ENCODE data around the gene ZNF629.
A peak's percentile ranks its signal among the peaks of the same experiment; 100 is the strongest.
"Not testable (repeated sequence)": the region's sequence is repeated elsewhere in the genome, so short reads cannot be mapped to it uniquely, and the experiment has no call there.

ZNF629 gene

GRCh38 chr16:30786936-30787612 is at the start of gene ZNF629:
Gene ZNF629 (minus strand): TSS chr16:30787205. CDS start chr16:30784482, 2,723 bp downstream.
- DNase-seq (ENCODE audit: low read depth) = no peak

GRCh38 chr16:30834130-30834740 is 47.2 kb upstream of the ZNF629 start:
- no peak for DNase-seq (ENCODE audit: low read depth)

- no peak for DNase-seq (ENCODE audit: low read depth)
These were observed 43.0 kb upstream of the ZNF629 start for GRCh38 chr16:30830072-30830417.

- DNase-seq (ENCODE audit: low read depth) = no peak
These were observed 42.4 kb upstream of the ZNF629 start for GRCh38 chr16:30829130-30830071.

GRCh38 chr16:30821891-30822290 is 34.9 kb upstream of the ZNF629 start:
- DNase-seq (ENCODE audit: low read depth) = no peak

- not testable (repeated sequence) for DNase-seq (ENCODE audit: low read depth)
These were observed 34.4 kb upstream of the ZNF629 start for GRCh38 chr16:30821441-30821840.

GRCh38 chr16:30820952-30821421 is 34.0 kb upstream of the ZNF629 start:
- no peak for DNase-seq (ENCODE audit: low read depth)

GRCh38 chr16:30816769-30817168 is 29.8 kb upstream of the ZNF629 start:
- no peak for DNase-seq (ENCODE audit: low read depth)

GRCh38 chr16:30813821-30814189 is 26.8 kb upstream of the ZNF629 start:
- DNase-seq (ENCODE audit: low read depth) = no peak

- DNase-seq (ENCODE audit: low read depth) = not testable (repeated sequence)
These were observed 22.7 kb upstream of the ZNF629 start for GRCh38 chr16:30809675-30810074.

- DNase-seq (ENCODE audit: low read depth) = not testable (repeated sequence)
These were observed 22.0 kb upstream of the ZNF629 start for GRCh38 chr16:30808890-30809426.

GRCh38 chr16:30808146-30808545 is 21.1 kb upstream of the ZNF629 start:
- no peak for DNase-seq (ENCODE audit: low read depth)

GRCh38 chr16:30805370-30806169 is 18.6 kb upstream of the ZNF629 start:
- DNase-seq (ENCODE audit: low read depth) = peak; percentile 48

GRCh38 chr16:30805056-30805369 is 18.0 kb upstream of the ZNF629 start:
- no peak for DNase-seq (ENCODE audit: low read depth)

- DNase-seq (ENCODE audit: low read depth) = no peak
These were observed 15.9 kb upstream of the ZNF629 start for GRCh38 chr16:30802936-30803335.

GRCh38 chr16:30797670-30798309 is 10.8 kb upstream of the ZNF629 start:
- DNase-seq (ENCODE audit: low read depth) = no peak

- DNase-seq (ENCODE audit: low read depth) = no peak
These were observed 7.6 kb upstream of the ZNF629 start for GRCh38 chr16:30794634-30795033.

GRCh38 chr16:30793508-30794069 is 6.6 kb upstream of the ZNF629 start:
- no peak for DNase-seq (ENCODE audit: low read depth)

- DNase-seq (ENCODE audit: low read depth) = no peak
These were observed 791 bp upstream of the ZNF629 start for GRCh38 chr16:30787613-30788378.

Data from activated T-cell treated with anti-CD3 and anti-CD28 coated beads for 48 hours (primary cell).